ENCODE data around the gene SRCIN1.

SRCIN1 gene

DNA sequence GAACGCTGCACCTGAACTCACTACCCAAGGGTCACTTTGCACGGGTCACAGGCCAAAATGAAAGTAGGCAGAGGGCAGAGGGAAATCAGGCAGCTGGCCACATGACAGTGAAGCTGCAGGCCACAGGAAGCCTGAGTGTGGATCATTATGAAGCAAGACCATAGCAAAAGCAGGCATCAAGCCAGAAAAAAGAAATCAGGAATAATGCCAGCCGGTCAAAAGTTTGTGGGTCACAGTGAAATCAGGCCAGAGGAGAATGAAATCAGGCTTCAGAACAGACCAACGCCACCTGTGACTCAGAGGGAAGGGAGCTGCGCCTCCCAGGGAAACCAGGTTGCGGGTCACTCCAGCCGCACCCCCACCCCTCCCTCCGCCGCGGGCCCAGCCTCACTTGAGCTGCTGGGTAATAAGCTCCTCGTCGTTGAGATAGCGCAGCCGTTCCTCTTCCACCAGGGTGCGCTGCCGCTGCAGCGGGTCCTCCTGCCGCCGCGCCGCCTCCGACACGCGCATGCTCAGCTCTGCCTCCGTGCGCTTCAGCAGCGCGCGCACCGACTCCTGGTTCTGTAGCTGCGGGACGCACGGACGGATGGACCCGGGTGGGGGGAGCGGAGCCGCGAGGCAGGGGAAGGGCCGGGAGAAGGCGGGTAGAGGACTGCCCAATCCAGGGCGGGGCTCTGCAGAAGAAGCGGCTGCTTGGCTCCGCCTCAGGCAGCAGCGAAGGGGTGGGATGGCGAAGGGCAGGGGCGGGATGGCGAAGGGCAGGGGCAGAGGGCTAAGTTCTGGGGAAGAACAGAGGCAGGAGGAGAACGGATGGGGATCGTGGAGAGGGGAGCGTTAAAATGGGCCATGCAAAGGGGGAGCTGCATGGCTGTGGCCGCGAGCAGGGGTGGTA lies 47.7 kb downstream of the SRCIN1 start:
- peaks cover 10% of the 10 kb centered on the region for H3K36me3 Mint-ChIP-seq
- ATAC-seq (peak; percentile 83), DNase-seq (ENCODE audit: low spot score in 2 of 2) (peak; percentile 88 to 94)
- H3K27ac Mint-ChIP-seq, result peak overlapping the region; percentile 13
- peak overlapping the region; percentile 86 for H3K4me3 Mint-ChIP-seq
- H3K4me1 Mint-ChIP-seq, result peaks cover 28% of the 10 kb centered on the region
- no peaks in the 10 kb centered on the region for H3K9me3 Mint-ChIP-seq

DNA sequence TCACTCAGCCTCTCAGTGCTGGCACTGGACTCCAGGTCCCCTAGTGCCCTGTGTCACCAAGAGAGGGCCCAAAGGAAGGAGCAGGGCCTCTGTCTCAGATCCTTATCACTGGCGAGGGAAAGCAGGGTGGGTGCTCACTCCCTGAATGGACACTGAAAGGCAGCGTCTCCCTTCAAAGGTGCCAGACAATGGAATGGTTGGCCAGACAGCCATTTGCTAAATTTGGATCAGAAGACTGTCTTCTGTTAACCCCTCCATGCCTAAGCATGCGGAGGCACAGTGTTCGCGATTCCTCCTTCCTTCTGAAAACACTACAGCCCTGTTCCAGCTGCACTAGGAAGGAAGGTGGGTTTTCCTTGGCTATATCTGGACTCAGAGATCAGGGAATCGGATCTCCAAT lies 48.4 kb downstream of the SRCIN1 start:
- Mint-ChIP-seq H3K4me3 (peak overlapping the region; percentile 86), H3K27ac (no peak overlapping the region)

GRCh38 chr17:38556239-38556638 lies 49.5 kb downstream of the SRCIN1 start:
- Mint-ChIP-seq H3K9me3 (no peaks in the 10 kb centered on the region), H3K4me1 (peaks cover 18% of the 10 kb centered on the region), H3K4me3 (no peak overlapping the region), H3K36me3 (peaks cover 10% of the 10 kb centered on the region), H3K27ac (no peak overlapping the region)
- DNase-seq (ENCODE audit: low spot score in 2 of 2) (no peak), ATAC-seq (no peak)

More for the DNA sequence above, 48.4 kb downstream of the SRCIN1 start:
- ATAC-seq, result no peak
- Mint-ChIP-seq H3K9me3 (no peaks in the 10 kb centered on the region), H3K36me3 (peaks cover 10% of the 10 kb centered on the region), H3K4me1 (peaks cover 22% of the 10 kb centered on the region)
- no peak for DNase-seq (ENCODE audit: low spot score in 2 of 2)

- Mint-ChIP-seq H3K36me3 (peaks cover 10% of the 10 kb centered on the region), H3K4me3 (no peak overlapping the region), H3K9me3 (no peaks in the 10 kb centered on the region), H3K4me1 (peaks cover 11% of the 10 kb centered on the region), H3K27ac (no peak overlapping the region)
- no peak for ATAC-seq
- DNase-seq (ENCODE audit: low spot score in 2 of 2), result no peak
Measured at GRCh38 chr17:38554430-38555350, 51.1 kb downstream of the SRCIN1 start.

- Mint-ChIP-seq H3K4me3 (no peak overlapping the region), H3K4me1 (peaks cover 3% of the 10 kb centered on the region), H3K27ac (no peak overlapping the region), H3K36me3 (no peaks in the 10 kb centered on the region), H3K9me3 (no peaks in the 10 kb centered on the region)
- no peak for DNase-seq (ENCODE audit: low spot score in 2 of 2)
- no peak for ATAC-seq
Measured at GRCh38 chr17:38552343-38552742, 53.4 kb downstream of the SRCIN1 start.

- DNase-seq (ENCODE audit: low spot score in 2 of 2), result no peak
- H3K4me3 Mint-ChIP-seq, result no peak overlapping the region
- ATAC-seq, result no peak
- no peaks in the 10 kb centered on the region for H3K36me3 Mint-ChIP-seq
- H3K27ac Mint-ChIP-seq, result no peak overlapping the region
- H3K9me3 Mint-ChIP-seq, result no peaks in the 10 kb centered on the region
- peaks cover 9% of the 10 kb centered on the region for H3K4me1 Mint-ChIP-seq
Measured at GRCh38 chr17:38551121-38551520, 54.6 kb downstream of the SRCIN1 start.

DNA sequence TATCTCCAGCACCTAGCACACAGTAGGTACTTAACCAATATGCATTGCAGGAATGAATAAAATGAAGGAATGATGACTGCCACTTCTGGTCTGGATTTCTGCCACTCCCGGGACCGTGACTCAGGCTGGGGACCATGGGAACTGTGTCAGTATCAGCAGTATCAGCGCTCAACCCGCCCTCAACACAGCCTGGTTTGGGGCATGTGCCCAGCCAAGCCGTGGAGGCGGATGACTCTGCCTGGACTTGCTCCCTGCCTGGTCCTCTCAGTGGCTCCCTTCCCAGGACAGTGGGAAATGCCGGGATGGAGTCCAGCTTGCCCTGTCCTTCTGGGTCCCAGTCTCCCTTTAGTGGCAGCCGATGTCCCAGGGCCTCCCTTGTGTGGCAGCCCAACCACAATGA lies 55.1 kb downstream of the SRCIN1 start:
- H3K27ac Mint-ChIP-seq, result no peak overlapping the region
- DNase-seq (ENCODE audit: low spot score in 2 of 2), result no peak
- ATAC-seq, result no peak
- H3K4me3 Mint-ChIP-seq, result no peak overlapping the region
- H3K9me3 Mint-ChIP-seq, result no peaks in the 10 kb centered on the region
- no peaks in the 10 kb centered on the region for H3K36me3 Mint-ChIP-seq
- H3K4me1 Mint-ChIP-seq, result peaks cover 9% of the 10 kb centered on the region

GRCh38 chr17:38549285-38549684 lies 56.5 kb downstream of the SRCIN1 start:
- DNase-seq (ENCODE audit: low spot score in 2 of 2) (no peak), ATAC-seq (peak; percentile 3)
- Mint-ChIP-seq H3K9me3 (no peaks in the 10 kb centered on the region), H3K4me1 (peaks cover 9% of the 10 kb centered on the region), H3K4me3 (no peak overlapping the region), H3K36me3 (no peaks in the 10 kb centered on the region), H3K27ac (no peak overlapping the region)

GRCh38 chr17:38547444-38547843 lies 58.3 kb downstream of the SRCIN1 start:
- H3K36me3 Mint-ChIP-seq, result no peaks in the 10 kb centered on the region
- H3K27ac Mint-ChIP-seq, result no peak overlapping the region
- H3K9me3 Mint-ChIP-seq, result no peaks in the 10 kb centered on the region
- peak; percentile 22 for ATAC-seq
- DNase-seq (ENCODE audit: low spot score in 2 of 2), result no peak
- peaks cover 9% of the 10 kb centered on the region for H3K4me1 Mint-ChIP-seq
- H3K4me3 Mint-ChIP-seq, result no peak overlapping the region

DNA sequence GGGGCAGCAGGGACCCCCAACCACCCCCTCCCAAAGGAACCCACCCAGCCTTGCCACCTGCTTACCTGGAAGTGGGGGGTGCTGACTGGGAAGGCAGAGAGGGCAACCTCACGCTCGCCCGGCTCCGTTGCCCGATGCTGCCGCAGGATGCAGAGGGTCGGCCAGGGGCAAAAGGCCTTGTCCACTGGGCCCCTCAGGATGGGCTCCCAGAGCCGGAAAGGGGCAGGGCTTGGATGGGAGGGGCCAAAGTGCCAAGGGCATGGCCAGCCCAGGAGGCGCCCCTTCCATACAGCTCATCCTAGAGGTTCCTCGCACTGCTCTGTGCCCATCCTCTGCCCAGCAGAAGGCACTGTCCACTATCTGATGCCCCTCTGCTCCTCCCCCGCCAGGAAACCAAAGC lies 59.4 kb downstream of the SRCIN1 start:
- no peaks in the 10 kb centered on the region for H3K9me3 Mint-ChIP-seq
- H3K4me3 Mint-ChIP-seq, result no peak overlapping the region
- ATAC-seq (no peak), DNase-seq (ENCODE audit: low spot score in 2 of 2) (no peak)
- no peaks in the 10 kb centered on the region for H3K36me3 Mint-ChIP-seq
- peaks cover 9% of the 10 kb centered on the region for H3K4me1 Mint-ChIP-seq
- H3K27ac Mint-ChIP-seq, result no peak overlapping the region

- no peaks in the 10 kb centered on the region for H3K36me3 Mint-ChIP-seq
- DNase-seq (ENCODE audit: low spot score in 2 of 2) (no peak), ATAC-seq (no peak)
- no peak overlapping the region for H3K4me3 Mint-ChIP-seq
- no peaks in the 10 kb centered on the region for H3K9me3 Mint-ChIP-seq
- peaks cover 9% of the 10 kb centered on the region for H3K4me1 Mint-ChIP-seq
- H3K27ac Mint-ChIP-seq, result no peak overlapping the region
Measured at GRCh38 chr17:38545531-38546225, 60.1 kb downstream of the SRCIN1 start.

DNA sequence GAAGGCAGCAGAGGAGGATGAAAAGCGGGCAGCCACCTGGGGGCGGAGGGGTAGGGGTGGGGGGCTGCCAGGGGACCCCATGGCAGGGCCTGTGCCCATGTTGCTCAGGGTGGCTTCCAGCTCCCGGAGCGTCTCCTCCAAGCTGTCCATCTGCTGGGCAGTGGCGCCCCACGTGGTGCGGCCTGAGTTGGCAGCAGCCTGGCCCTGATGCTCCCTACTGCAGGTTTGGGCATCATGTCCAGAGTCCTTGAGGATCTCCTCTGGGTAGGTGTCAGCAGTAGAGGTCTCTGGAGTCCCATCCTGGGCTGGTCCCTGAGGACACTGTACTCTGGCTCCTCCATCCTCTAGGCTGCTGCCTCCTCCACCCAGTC lies 60.9 kb downstream of the SRCIN1 start:
- Mint-ChIP-seq H3K4me1 (peaks cover 9% of the 10 kb centered on the region), H3K27ac (no peak overlapping the region), H3K4me3 (no peak overlapping the region), H3K36me3 (no peaks in the 10 kb centered on the region), H3K9me3 (no peaks in the 10 kb centered on the region)
- DNase-seq (ENCODE audit: low spot score in 2 of 2), result no peak
- ATAC-seq, result no peak

GRCh38 chr17:38544175-38544838 lies 61.4 kb downstream of the SRCIN1 start:
- DNase-seq (ENCODE audit: low spot score in 2 of 2) (no peak), ATAC-seq (no peak)
- Mint-ChIP-seq H3K4me3 (no peak overlapping the region), H3K36me3 (no peaks in the 10 kb centered on the region), H3K27ac (no peak overlapping the region), H3K4me1 (peaks cover 9% of the 10 kb centered on the region), H3K9me3 (no peaks in the 10 kb centered on the region)

DNA sequence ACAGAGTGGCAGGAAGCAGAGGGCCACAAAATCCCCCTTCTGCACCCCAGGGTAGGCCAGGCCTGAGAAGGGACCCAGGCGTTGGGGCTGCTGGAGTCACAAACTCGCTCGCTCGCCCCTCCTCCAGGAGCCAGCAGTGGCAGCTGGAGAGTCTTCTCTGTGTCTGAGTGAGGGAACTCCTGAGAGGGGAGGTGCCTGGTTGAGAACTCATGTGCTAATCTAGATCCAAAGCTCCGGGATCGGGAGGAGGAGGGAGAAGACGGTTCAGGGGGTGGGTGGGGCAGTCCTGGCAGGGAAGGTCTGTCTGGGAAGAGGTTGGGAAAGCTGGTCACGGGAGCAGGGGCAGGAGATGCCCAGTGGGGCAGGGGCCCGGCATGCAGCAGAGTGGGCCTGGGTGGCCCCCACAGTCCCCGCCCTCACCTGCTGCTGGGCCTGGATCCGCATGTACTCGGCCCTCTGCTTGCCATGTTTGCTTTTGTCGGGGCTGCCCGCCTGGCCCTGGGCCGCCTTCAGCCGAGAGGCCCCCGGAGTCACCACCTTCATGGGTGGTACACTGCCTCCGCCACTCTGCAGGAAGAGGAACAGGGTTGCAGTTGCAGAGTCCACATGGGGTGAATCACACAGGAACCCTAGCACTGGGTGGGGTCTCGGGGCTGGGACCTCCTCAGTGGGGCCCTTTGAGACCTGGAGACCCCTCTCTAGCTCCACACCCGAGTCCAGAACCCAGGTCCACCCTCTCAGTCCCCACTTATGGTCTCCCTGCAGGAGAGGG lies 62.2 kb downstream of the SRCIN1 start:
- no peak overlapping the region for H3K4me3 Mint-ChIP-seq
- DNase-seq (ENCODE audit: low spot score in 2 of 2), result no peak

More for the DNA sequence above, 62.2 kb downstream of the SRCIN1 start:
- H3K4me1 Mint-ChIP-seq, result peaks cover 9% of the 10 kb centered on the region
- no peaks in the 10 kb centered on the region for H3K9me3 Mint-ChIP-seq
- no peak overlapping the region for H3K27ac Mint-ChIP-seq
- no peak for ATAC-seq
- H3K36me3 Mint-ChIP-seq, result no peaks in the 10 kb centered on the region
